ENCODE measurements around the gene RASL11B. TPM values are rescaled to one million over a fixed set of nuclear protein-coding genes. Genes with fewer than 3 reads are reported as not detected.

Gene RASL11B
- total RNA-seq, 4 donors from 2014 or later = 1.3 to 2.5 (median 1.7) TPM

- DNase-seq (ENCODE audit: low spot score in 2 of 2) = no peak
- peaks cover 44% of the 10 kb centered on the region for H3K4me1 ChIP-seq
- H3K27ac ChIP-seq = no peak overlapping the region
- no peaks in the 10 kb centered on the region for H3K27me3 ChIP-seq
- no peaks in the 10 kb centered on the region for H3K9me3 ChIP-seq
- TF ChIP-seq CTCF (IDR thresholded peaks at IDR 0.05) (no peak), POLR2A (IDR thresholded peaks at IDR 0.05) (no peak), EP300 (IDR thresholded peaks at IDR 0.05) (no peak), POLR2AphosphoS5 (IDR thresholded peaks at IDR 0.05) (no peak)
- WGBS = 98% methylated on average over 2 of the region's 2 CpGs
- H3K4me3 ChIP-seq = no peak overlapping the region
- H3K36me3 ChIP-seq = no peaks in the 10 kb centered on the region
These were observed 17.5 kb upstream of the RASL11B start for GRCh38 chr4:52844596-52844995.

- Histone ChIP-seq H3K36me3 (no peaks in the 10 kb centered on the region), H3K9me3 (no peaks in the 10 kb centered on the region), H3K27ac (no peak overlapping the region), H3K4me1 (peaks cover 33% of the 10 kb centered on the region), H3K27me3 (no peaks in the 10 kb centered on the region), H3K4me3 (no peak overlapping the region)
- WGBS = 68% methylated on average over 2 of the region's 2 CpGs
- TF ChIP-seq EP300 (IDR thresholded peaks at IDR 0.05) = no peak
- TF ChIP-seq POLR2AphosphoS5 (IDR thresholded peaks at IDR 0.05) = no peak
- DNase-seq (ENCODE audit: low spot score in 2 of 2) = no peak
These were observed 15.6 kb upstream of the RASL11B start for GRCh38 chr4:52846502-52846901.

- Histone ChIP-seq H3K27ac (peak overlapping the region; percentile 27), H3K4me1 (peaks cover 32% of the 10 kb centered on the region), H3K9me3 (no peaks in the 10 kb centered on the region), H3K27me3 (no peaks in the 10 kb centered on the region), H3K4me3 (no peak overlapping the region), H3K36me3 (no peaks in the 10 kb centered on the region)
- TF ChIP-seq POLR2A (IDR thresholded peaks at IDR 0.05) (no peak), POLR2AphosphoS5 (IDR thresholded peaks at IDR 0.05) (no peak), EP300 (IDR thresholded peaks at IDR 0.05) (no peak), CTCF (IDR thresholded peaks at IDR 0.05) (no peak)
- no peak for DNase-seq (ENCODE audit: low spot score in 2 of 2)
- 44% methylated on average over 6 of the region's 6 CpGs for WGBS
These were observed 13.9 kb upstream of the RASL11B start for GRCh38 chr4:52848254-52848653.

GRCh38 chr4:52850406-52851124, 11.6 kb upstream of the RASL11B start:
- no peak for DNase-seq (ENCODE audit: low spot score in 2 of 2)
- whole genome bisulfite sequencing = 79% methylated on average over 3 of the region's 3 CpGs
- Histone ChIP-seq H3K27me3 (no peaks in the 10 kb centered on the region), H3K36me3 (no peaks in the 10 kb centered on the region), H3K27ac (no peak overlapping the region), H3K9me3 (no peaks in the 10 kb centered on the region), H3K4me3 (no peak overlapping the region), H3K4me1 (peaks cover 37% of the 10 kb centered on the region)
- TF ChIP-seq CTCF (IDR thresholded peaks at IDR 0.05) (no peak), POLR2A (IDR thresholded peaks at IDR 0.05) (no peak), POLR2AphosphoS5 (IDR thresholded peaks at IDR 0.05) (no peak), EP300 (IDR thresholded peaks at IDR 0.05) (no peak)

GRCh38 chr4:52852041-52852440, 10.1 kb upstream of the RASL11B start:
- H3K4me3 ChIP-seq = no peak overlapping the region

More at GRCh38 chr4:52852041-52852440, 10.1 kb upstream of the RASL11B start:
- no peaks in the 10 kb centered on the region for H3K9me3 ChIP-seq
- no peaks in the 10 kb centered on the region for H3K36me3 ChIP-seq
- DNase-seq (ENCODE audit: low spot score in 2 of 2) = no peak
- no peak for TF ChIP-seq POLR2A (IDR thresholded peaks at IDR 0.05)
- TF ChIP-seq EP300 (IDR thresholded peaks at IDR 0.05) = no peak
- TF ChIP-seq CTCF (IDR thresholded peaks at IDR 0.05) = no peak
- TF ChIP-seq POLR2AphosphoS5 (IDR thresholded peaks at IDR 0.05) = no peak
- no peak overlapping the region for H3K27ac ChIP-seq
- no peaks in the 10 kb centered on the region for H3K27me3 ChIP-seq
- WGBS = 55% methylated on average over 1 of the region's 1 CpG
- H3K4me1 ChIP-seq = peaks cover 37% of the 10 kb centered on the region

Data from suprapubic skin (tissue), 4 donors.